ENCODE measurements around the gene RPS21. TPM values are rescaled to one million over a fixed set of nuclear protein-coding genes. Genes with fewer than 3 reads are reported as not detected.

RPS21 gene
- total and polyA plus RNA-seq, 10 of the 15 experiments (the other 5 are each of a cell fraction or from before 2014, with no cell fraction given): 1,474 to 4,987 (median 2,439) TPM

DNA sequence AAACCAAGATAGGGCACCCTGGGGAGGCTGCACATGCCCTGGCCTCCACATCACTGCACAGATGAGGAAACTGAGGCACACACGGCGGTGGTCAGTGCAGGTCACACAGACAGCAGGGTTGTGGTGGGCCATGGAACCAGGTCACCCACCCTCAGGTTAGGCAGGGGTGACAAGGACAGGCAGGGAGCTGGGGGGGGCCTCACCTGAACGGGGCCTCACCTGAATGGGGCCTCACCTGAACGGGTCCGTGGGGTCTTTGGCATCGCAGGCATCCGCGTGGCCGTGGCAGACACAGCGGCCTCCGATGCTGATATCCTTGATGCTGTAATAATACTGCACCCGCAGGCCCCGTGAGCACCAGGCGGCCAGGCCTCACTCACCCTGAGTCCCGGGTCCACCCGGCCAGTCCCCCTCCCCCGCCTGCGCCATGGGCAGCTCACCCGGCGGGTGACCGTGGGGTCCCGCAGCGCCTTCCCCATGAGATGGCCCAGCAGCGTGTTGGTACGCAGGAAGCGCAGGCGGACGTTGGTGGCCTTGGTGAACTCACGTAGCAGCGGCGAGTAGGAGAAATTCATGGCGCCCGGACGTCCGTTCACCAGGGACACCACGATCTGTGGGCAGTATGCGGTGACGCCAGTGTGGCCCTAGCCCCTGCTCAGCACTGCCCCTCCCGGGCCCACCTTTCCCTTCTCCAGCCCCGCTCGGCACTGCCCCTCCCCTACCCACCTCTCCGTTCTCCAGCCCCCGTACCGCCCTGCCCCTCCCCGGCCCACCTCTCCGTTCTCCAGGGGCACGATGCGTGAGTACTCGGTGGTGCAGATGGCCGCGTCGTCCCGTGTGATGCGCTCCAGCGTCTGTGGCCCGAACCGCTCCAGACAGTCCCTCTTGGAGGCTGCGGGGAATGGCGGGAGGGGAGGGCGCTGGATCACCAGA lies 35.2 kb upstream of the RPS21 start (continued):
- TF ChIP-seq, protein P1, sequence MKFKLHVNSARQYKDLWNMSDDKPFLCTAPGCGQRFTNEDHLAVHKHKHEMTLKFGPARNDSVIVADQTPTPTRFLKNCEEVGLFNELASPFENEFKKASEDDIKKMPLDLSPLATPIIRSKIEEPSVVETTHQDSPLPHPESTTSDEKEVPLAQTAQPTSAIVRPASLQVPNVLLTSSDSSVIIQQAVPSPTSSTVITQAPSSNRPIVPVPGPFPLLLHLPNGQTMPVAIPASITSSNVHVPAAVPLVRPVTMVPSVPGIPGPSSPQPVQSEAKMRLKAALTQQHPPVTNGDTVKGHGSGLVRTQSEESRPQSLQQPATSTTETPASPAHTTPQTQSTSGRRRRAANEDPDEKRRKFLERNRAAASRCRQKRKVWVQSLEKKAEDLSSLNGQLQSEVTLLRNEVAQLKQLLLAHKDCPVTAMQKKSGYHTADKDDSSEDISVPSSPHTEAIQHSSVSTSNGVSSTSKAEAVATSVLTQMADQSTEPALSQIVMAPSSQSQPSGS (IDR thresholded peaks at IDR 0.05; ENCODE audit: low read length): no peak
- no peak for TF ChIP-seq BCL3 (IDR thresholded peaks at IDR 0.05; ENCODE audit: borderline replicate concordance, insufficient read depth, low read depth, low read length, poor library complexity, severe bottlenecking)
- TF ChIP-seq SUPT20H (IDR thresholded peaks at IDR 0.05; ENCODE audit: borderline replicate concordance, control insufficient read depth, low read depth, low read length): no peak
- no peak for TF ChIP-seq BCL11A (IDR thresholded peaks at IDR 0.05; ENCODE audit: low read depth, low read length)
- no peak for TF ChIP-seq SIN3A (IDR thresholded peaks at IDR 0.05; ENCODE audit: low read depth, low read length)
- TF ChIP-seq ZBTB11 (CRISPR knock-in tag; IDR thresholded peaks at IDR 0.05): no peak
- TF ChIP-seq ZNF24 (IDR thresholded peaks at IDR 0.05): no peak
- TF ChIP-seq IKZF1 (conservative IDR thresholded peaks at IDR 0.05): no peak
